HCT116 (cell line): ENCODE measurements around the gene FGF14. TPM values are rescaled to one million over a fixed set of nuclear protein-coding genes. Genes with fewer than 3 reads are reported as not detected.

Source experiments
- ATAC-seq: fragments of 200-7000 bp; cut with Tn5 transposase; 2 replicates; pipeline ENCODE4 v1.9.1; 2020; ENCODE audit warnings: mild to moderate bottlenecking, moderate library complexity
- BruUV-seq: library from RNA; stranded (reverse); fragments of 400-500 nt; replicated peaks from 2 replicates; lab custom pipeline; 2021; lab: Mats Ljungman, UMichigan
- CTCF ChIA-PET: fragments of 300-600 bp; sonication (Branson Sonifier 250); formaldehyde crosslinking; loops from one replicate; lab custom pipeline; 2021; ENCODE audit warnings: antibody characterized with exemption; lab: Charles Lee
- POLR2A ChIA-PET: fragments of 300-600, 350-600 bp; sonication (Branson Sonifier 250); formaldehyde crosslinking; loops from one replicate; lab custom pipeline; 2021; ENCODE audit warnings: antibody characterized with exemption; lab: Charles Lee
- RAD21 ChIA-PET, 2 experiments: fragments of 300-600 bp; sonication (Branson Sonifier 250); formaldehyde crosslinking; loops; one replicate each; lab custom pipeline; 2023; ENCODE audit warnings: low total read pairs in 2 of 2; ENCODE audit not compliant: uncharacterized antibody in 2 of 2, unreplicated experiment in 2 of 2, low non-redundant PET in 1 of 2; lab: Charles Lee
- DNase-seq: peaks from one replicate; pipeline ENCODE4 v3.0.0-alpha.2; 2010; ENCODE audit warnings: low read depth, low spot score
- H2AFZ ChIP-seq: fragments of 200-600 bp; shearing (Covaris generic), sonication (generic); 2 replicates; pipeline ENCODE4 v1.6.1; 2017; ENCODE audit warnings: low read depth, mixed run types, mixed read lengths, antibody characterized with exemption, low read length; ENCODE audit not compliant: poor library complexity, severe bottlenecking
- H3K27ac ChIP-seq: 2 replicates; pipeline ENCODE4 v1.5.1; 2012; ENCODE audit warnings: low read depth, low read length
- H3K27me3 ChIP-seq: fragments of 200-600 bp; sonication (generic); 2 replicates; pipeline ENCODE4 v1.6.1; 2016; ENCODE audit warnings: mixed run types, low read length, mixed read lengths; ENCODE audit not compliant: insufficient read depth
- H3K36me3 ChIP-seq, 2 experiments: fragments of 200-500 bp in 1 of 2; fragments of 200-600 bp in 1 of 2; sonication (Bioruptor generic) in 1 of 2; sonication (generic) in 1 of 2; 2 replicates each; pipeline versions ENCODE4 v1.5.1 to v1.6.1; 2014 to 2016; ENCODE audit warnings: low read length in 2 of 2, inconsistent platforms in 1 of 2, mixed read lengths in 1 of 2, mixed run types in 1 of 2; ENCODE audit not compliant: insufficient read depth in 2 of 2, control insufficient read depth in 1 of 2
- H3K4me1 ChIP-seq, 2 experiments: fragments of 200-600 bp in 1 of 2; sonication (generic) in 1 of 2; 2 replicates each; pipeline versions ENCODE4 v1.5.1 to v1.6.1; 2012 to 2017; ENCODE audit warnings: low read length in 2 of 2, inconsistent platforms in 1 of 2, mild to moderate bottlenecking in 1 of 2, mixed read lengths in 1 of 2, mixed run types in 1 of 2, moderate library complexity in 1 of 2; ENCODE audit not compliant: insufficient read depth in 2 of 2, control insufficient read depth in 1 of 2
- H3K4me2 ChIP-seq: fragments of 200-600 bp; sonication (generic); 2 replicates; pipeline ENCODE4 v1.6.1; 2017; ENCODE audit warnings: mixed run types, low read length, mixed read lengths
- H3K4me3 ChIP-seq, 2 experiments: fragments of 200-600 bp in 1 of 2; sonication (generic) in 1 of 2; replicated peaks in 1 of 2; 2 replicates each; pipeline ENCODE4 v1.5.1; 2011 to 2016; ENCODE audit warnings: low read length in 2 of 2, control low read depth in 1 of 2, low read depth in 1 of 2, mild to moderate bottlenecking in 1 of 2, mixed read lengths in 1 of 2, mixed run types in 1 of 2
- H3K79me2 ChIP-seq: fragments of 200-600 bp; sonication (generic); 2 replicates; pipeline ENCODE4 v1.6.1; 2017; ENCODE audit warnings: mild to moderate bottlenecking, mixed run types, low read length, moderate library complexity, mixed read lengths; ENCODE audit not compliant: insufficient read depth
- H3K9ac ChIP-seq: fragments of 200-600 bp; sonication (generic); 2 replicates; pipeline ENCODE4 v1.6.1; 2016; ENCODE audit warnings: low read length, mixed read lengths
- H3K9me2 ChIP-seq: fragments of 200-600 bp; sonication (generic), shearing (Covaris generic); 2 replicates; pipeline ENCODE4 v1.6.1; 2017; ENCODE audit warnings: mixed run types, mild to moderate bottlenecking, moderate library complexity; ENCODE audit not compliant: insufficient read depth
- H3K9me3 ChIP-seq, 2 experiments: fragments of 200-500 bp in 1 of 2; fragments of 200-600 bp in 1 of 2; sonication (Bioruptor generic) in 1 of 2; sonication (generic) in 1 of 2; 2 replicates each; pipeline ENCODE4 v1.6.1; 2014 to 2017; ENCODE audit warnings: low read length in 2 of 2, mixed read lengths in 2 of 2, inconsistent platforms in 1 of 2, low read depth in 1 of 2, mild to moderate bottlenecking in 1 of 2, mixed run types in 1 of 2, moderate library complexity in 1 of 2; ENCODE audit not compliant: control insufficient read depth in 1 of 2, insufficient read depth in 1 of 2
- H4K20me1 ChIP-seq: fragments of 200-600 bp; sonication (generic), shearing (Covaris generic); 2 replicates; pipeline ENCODE4 v1.6.1; 2017; ENCODE audit warnings: mixed run types, mild to moderate bottlenecking, moderate library complexity; ENCODE audit not compliant: insufficient read depth
- CBX3 ChIP-seq: IDR thresholded peaks from 2 replicates; pipeline ENCODE4 v1.6.1; 2012; ENCODE audit warnings: low read depth
- CEBPB ChIP-seq: IDR thresholded peaks from 2 replicates; pipeline ENCODE4 v1.6.1; 2012; ENCODE audit warnings: low read depth
- EGR1 ChIP-seq: IDR thresholded peaks from 2 replicates; pipeline ENCODE4 v1.6.1; 2012; ENCODE audit warnings: low read depth
- ELF1 ChIP-seq: IDR thresholded peaks from 2 replicates; pipeline ENCODE4 v1.6.1; 2012; ENCODE audit warnings: low read depth, borderline replicate concordance
- EZH2 ChIP-seq: fragments of 200-600 bp; sonication (generic); IDR thresholded peaks from 2 replicates; pipeline ENCODE4 v1.6.1; 2017; ENCODE audit warnings: antibody characterized with exemption, mixed run types
- EZH2phosphoT487 ChIP-seq: fragments of 200-600 bp; IDR thresholded peaks from 2 replicates; pipeline ENCODE4 v1.6.1; 2018; ENCODE audit warnings: antibody characterized with exemption, borderline replicate concordance
- FOSL1 ChIP-seq: IDR thresholded peaks from 2 replicates; pipeline ENCODE4 v1.6.1; 2012; ENCODE audit warnings: low read depth
- POLR2A ChIP-seq: IDR thresholded peaks from 2 replicates; pipeline ENCODE4 v1.7.0; 2011; ENCODE audit warnings: borderline replicate concordance; ENCODE audit not compliant: insufficient read depth, insufficient read length; ENCODE audit errors: extremely low read depth
- POLR2AphosphoS5 ChIP-seq: IDR thresholded peaks from 2 replicates; pipeline ENCODE4 v1.6.1; 2011; ENCODE audit warnings: mild to moderate bottlenecking, low read depth, low read length, moderate library complexity
- RAD21 ChIP-seq: IDR thresholded peaks from 2 replicates; pipeline ENCODE4 v1.6.1; 2012; ENCODE audit warnings: low read depth, mild to moderate bottlenecking
- REST ChIP-seq: IDR thresholded peaks from 2 replicates; pipeline ENCODE4 v1.6.1; 2012; ENCODE audit warnings: low read depth
- SIN3A ChIP-seq: IDR thresholded peaks from 2 replicates; pipeline ENCODE4 v1.6.1; 2012; ENCODE audit warnings: low read depth
- SP1 ChIP-seq: IDR thresholded peaks from 2 replicates; pipeline ENCODE4 v1.6.1; 2012; ENCODE audit warnings: low read depth
- SRF ChIP-seq: IDR thresholded peaks from 2 replicates; pipeline ENCODE4 v1.6.1; 2012; ENCODE audit warnings: low read depth
- TCF7L2 ChIP-seq: IDR thresholded peaks from 2 replicates; pipeline ENCODE4 v1.7.0; 2011; ENCODE audit warnings: borderline replicate concordance, inconsistent platforms; ENCODE audit not compliant: insufficient read depth, insufficient read length; ENCODE audit errors: extremely low read depth
- YY1 ChIP-seq: IDR thresholded peaks from 2 replicates; pipeline ENCODE4 v1.6.1; 2011; ENCODE audit warnings: low read length, low read depth, moderate library complexity, mild to moderate bottlenecking; ENCODE audit not compliant: insufficient replicate concordance; ENCODE audit errors: extremely low read depth
- ZFX ChIP-seq: fragments of 450-650 bp; IDR thresholded peaks from 2 replicates; pipeline ENCODE4 v1.6.1; 2017
- ZNF274 ChIP-seq: fragments of 200-500 bp; sonication (Bioruptor generic); IDR thresholded peaks from 2 replicates; pipeline ENCODE4 v1.6.1; 2014; ENCODE audit warnings: mild to moderate bottlenecking, low read depth, low read length, inconsistent platforms
- intact Hi-C: fragments of 100-400 bp; cut with micrococcal nuclease; formaldehyde crosslinking; loops from 2 replicates; pipeline ENCODE4 v1.10.0; 2022
- total RNA-seq: library from RNA; stranded (reverse); gene quantifications from one replicate; pipeline ENCODE4 v1.2.1, GENCODE V29; 2021; ENCODE audit not compliant: unreplicated experiment
- TF ChIP-seq, protein P1 (sequence below): IDR thresholded peaks from 2 replicates; pipeline ENCODE4 v1.6.1; 2012
- TF ChIP-seq, protein P2 (sequence below), 3 experiments: fragments of 200-600 bp in 1 of 3; sonication (generic) in 1 of 3; IDR thresholded peaks in 2 of 3; conservative IDR thresholded peaks in 1 of 3; 2 replicates each; pipeline ENCODE4 v1.5.1; 2012 to 2017; ENCODE audit warnings: low read depth in 2 of 3, low read length in 2 of 3, antibody characterized with exemption in 1 of 3, borderline replicate concordance in 1 of 3, control low read depth in 1 of 3, mild to moderate bottlenecking in 1 of 3, mixed read lengths in 1 of 3, mixed run types in 1 of 3, moderate library complexity in 1 of 3; ENCODE audit not compliant: insufficient read depth in 1 of 3

Gene FGF14
- total RNA-seq, 1 experiment from 2014 or later: not detected

- TF ChIP-seq EZH2 (no peak), YY1 (no peak), EGR1 (no peak), POLR2A (no peak), SP1 (no peak)
These were observed 555.1 kb downstream of the FGF14 start (continued) for GRCh38 chr13:101846701-101847100.

- Histone ChIP-seq H3K9me3 (peaks cover 0 to 23% of the 10 kb centered on the region in 2 experiments; a peak in 1 of 4 replicates), H3K4me3 (no peak overlapping the region), H3K79me2 (no peaks in the 10 kb centered on the region), H3K4me2 (no peak overlapping the region), H2AFZ (no peak overlapping the region), H3K4me1 (no peaks in the 10 kb centered on the region), H3K9ac (no peak overlapping the region), H4K20me1 (no peaks in the 10 kb centered on the region), H3K27ac (no peak overlapping the region), H3K9me2 (no peaks in the 10 kb centered on the region), H3K27me3 (no peaks in the 10 kb centered on the region), H3K36me3 (no peaks in the 10 kb centered on the region)
- intact Hi-C loops: no loop called here
- no peak for DNase-seq
- ChIA-PET RAD21 (no interaction called here), CTCF (no interaction called here)
- ATAC-seq: no peak
- BruUV-seq: no TSS peak
- TF ChIP-seq CEBPB (no peak), REST (no peak), ZNF274 (no peak), SRF (no peak), YY1 (no peak), POLR2AphosphoS5 (no peak), TCF7L2 (no peak), RAD21 (no peak), SP1 (no peak), ZFX (no peak), ELF1 (no peak), EZH2 (no peak), FOSL1 (no peak), EZH2phosphoT487 (no peak), EGR1 (no peak), SIN3A (no peak), CBX3 (no peak), POLR2A (no peak)
- TF ChIP-seq, protein P1, sequence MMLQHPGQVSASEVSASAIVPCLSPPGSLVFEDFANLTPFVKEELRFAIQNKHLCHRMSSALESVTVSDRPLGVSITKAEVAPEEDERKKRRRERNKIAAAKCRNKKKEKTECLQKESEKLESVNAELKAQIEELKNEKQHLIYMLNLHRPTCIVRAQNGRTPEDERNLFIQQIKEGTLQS: no peak
- TF ChIP-seq, protein P2, sequence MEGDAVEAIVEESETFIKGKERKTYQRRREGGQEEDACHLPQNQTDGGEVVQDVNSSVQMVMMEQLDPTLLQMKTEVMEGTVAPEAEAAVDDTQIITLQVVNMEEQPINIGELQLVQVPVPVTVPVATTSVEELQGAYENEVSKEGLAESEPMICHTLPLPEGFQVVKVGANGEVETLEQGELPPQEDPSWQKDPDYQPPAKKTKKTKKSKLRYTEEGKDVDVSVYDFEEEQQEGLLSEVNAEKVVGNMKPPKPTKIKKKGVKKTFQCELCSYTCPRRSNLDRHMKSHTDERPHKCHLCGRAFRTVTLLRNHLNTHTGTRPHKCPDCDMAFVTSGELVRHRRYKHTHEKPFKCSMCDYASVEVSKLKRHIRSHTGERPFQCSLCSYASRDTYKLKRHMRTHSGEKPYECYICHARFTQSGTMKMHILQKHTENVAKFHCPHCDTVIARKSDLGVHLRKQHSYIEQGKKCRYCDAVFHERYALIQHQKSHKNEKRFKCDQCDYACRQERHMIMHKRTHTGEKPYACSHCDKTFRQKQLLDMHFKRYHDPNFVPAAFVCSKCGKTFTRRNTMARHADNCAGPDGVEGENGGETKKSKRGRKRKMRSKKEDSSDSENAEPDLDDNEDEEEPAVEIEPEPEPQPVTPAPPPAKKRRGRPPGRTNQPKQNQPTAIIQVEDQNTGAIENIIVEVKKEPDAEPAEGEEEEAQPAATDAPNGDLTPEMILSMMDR (IDR thresholded peaks at IDR 0.05 in 2 of 3, conservative IDR thresholded peaks at IDR 0.05 in 1 of 3; ENCODE audit: borderline replicate concordance in 1 of 3, insufficient read depth in 1 of 3, low read depth in 2 of 3, low read length in 2 of 3): no peak
- TF ChIP-seq, all 23 proteins: peak for 0
- POLR2A ChIA-PET: no interaction called here
These were observed 555.6 kb downstream of the FGF14 start for GRCh38 chr13:101846249-101846648.
